ENCODE data around the gene RTL3. TPM values are rescaled to one million over a fixed set of nuclear protein-coding genes. Genes with fewer than 3 reads are reported as not detected.

The RTL3 gene
- polyA plus RNA-seq, 1 donor (not counting 4 experiments of a cell fraction or from before 2014, with no cell fraction given): not detected

DNA sequence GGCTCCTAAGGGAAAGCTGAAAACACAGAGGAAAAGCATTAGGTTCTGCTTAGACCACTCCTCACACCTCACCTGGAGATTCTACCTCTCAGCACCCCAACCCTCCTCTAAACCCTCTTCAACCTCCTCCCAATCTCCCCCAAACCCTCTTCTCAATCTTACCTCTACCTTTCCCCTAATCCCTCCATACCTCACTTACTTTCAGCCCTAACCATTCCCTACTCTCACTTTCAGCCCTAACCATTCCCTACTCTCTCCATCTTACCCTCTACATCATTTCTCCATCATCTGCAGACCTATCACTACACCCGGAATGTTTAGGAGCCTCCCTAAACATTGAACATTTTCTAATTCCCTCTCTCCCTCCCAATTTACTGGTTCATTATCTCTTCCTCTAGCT lies 3.5 kb downstream of the RTL3 start:
- FAIRE-seq: no peak
- Histone ChIP-seq H3K27ac (ENCODE audit: control insufficient read depth, insufficient read depth, low read length) (no peak overlapping the region), H3K9me1 (ENCODE audit: control insufficient read depth, extremely low read depth, insufficient read depth, low read length) (no peaks in the 10 kb centered on the region), H3K4me1 (ENCODE audit: control insufficient read depth, extremely low read depth, insufficient read depth, low read length) (peaks cover 9% of the 10 kb centered on the region), H3K27me3 (ENCODE audit: control insufficient read depth, extremely low read depth, insufficient read depth, low read length) (no peaks in the 10 kb centered on the region), H3K36me3 (ENCODE audit: control insufficient read depth in 2 of 2, extremely low read depth in 1 of 2, insufficient read depth in 2 of 2, low read length in 2 of 2) (no peaks in the 10 kb centered on the region), H3K4me2 (ENCODE audit: control insufficient read depth, extremely low read depth, insufficient read depth, low read depth, low read length) (no peak overlapping the region), H4K20me1 (ENCODE audit: control insufficient read depth, extremely low read depth, insufficient read depth, low read length) (no peaks in the 10 kb centered on the region), H3K79me2 (ENCODE audit: control insufficient read depth, insufficient read depth, low read length) (no peaks in the 10 kb centered on the region), H3K9me3 (ENCODE audit: control insufficient read depth, low read depth, low read length) (no peaks in the 10 kb centered on the region), H2AFZ (ENCODE audit: control insufficient read depth, low read length) (no peak overlapping the region), H3K4me3 (ENCODE audit: control insufficient read depth in 2 of 3, extremely low read depth in 1 of 3, insufficient read depth in 2 of 3, low read depth in 1 of 3, low read length in 3 of 3) (no peak overlapping the region), H3K9ac (ENCODE audit: control insufficient read depth, extremely low read depth, insufficient read depth, low read length) (no peak overlapping the region)
- no peak for DNase-seq (ENCODE audit: low read depth, low spot score)
- TF ChIP-seq, protein P1, sequence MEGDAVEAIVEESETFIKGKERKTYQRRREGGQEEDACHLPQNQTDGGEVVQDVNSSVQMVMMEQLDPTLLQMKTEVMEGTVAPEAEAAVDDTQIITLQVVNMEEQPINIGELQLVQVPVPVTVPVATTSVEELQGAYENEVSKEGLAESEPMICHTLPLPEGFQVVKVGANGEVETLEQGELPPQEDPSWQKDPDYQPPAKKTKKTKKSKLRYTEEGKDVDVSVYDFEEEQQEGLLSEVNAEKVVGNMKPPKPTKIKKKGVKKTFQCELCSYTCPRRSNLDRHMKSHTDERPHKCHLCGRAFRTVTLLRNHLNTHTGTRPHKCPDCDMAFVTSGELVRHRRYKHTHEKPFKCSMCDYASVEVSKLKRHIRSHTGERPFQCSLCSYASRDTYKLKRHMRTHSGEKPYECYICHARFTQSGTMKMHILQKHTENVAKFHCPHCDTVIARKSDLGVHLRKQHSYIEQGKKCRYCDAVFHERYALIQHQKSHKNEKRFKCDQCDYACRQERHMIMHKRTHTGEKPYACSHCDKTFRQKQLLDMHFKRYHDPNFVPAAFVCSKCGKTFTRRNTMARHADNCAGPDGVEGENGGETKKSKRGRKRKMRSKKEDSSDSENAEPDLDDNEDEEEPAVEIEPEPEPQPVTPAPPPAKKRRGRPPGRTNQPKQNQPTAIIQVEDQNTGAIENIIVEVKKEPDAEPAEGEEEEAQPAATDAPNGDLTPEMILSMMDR (optimal IDR thresholded peaks at IDR 0.05 in 1 of 3, IDR thresholded peaks at IDR 0.05 in 1 of 3, conservative IDR thresholded peaks at IDR 0.05 in 1 of 3; ENCODE audit: extremely low read depth in 1 of 3, insufficient read depth in 2 of 3, low read length in 3 of 3): no peak
- no peak for TF ChIP-seq EZH2 (IDR thresholded peaks at IDR 0.05; ENCODE audit: low read length)
- dilution Hi-C loops (cut with MboI; ENCODE audit: extremely low pct_ligation_motif_present, low sequenced_read_pairs): no loop called here

DNA sequence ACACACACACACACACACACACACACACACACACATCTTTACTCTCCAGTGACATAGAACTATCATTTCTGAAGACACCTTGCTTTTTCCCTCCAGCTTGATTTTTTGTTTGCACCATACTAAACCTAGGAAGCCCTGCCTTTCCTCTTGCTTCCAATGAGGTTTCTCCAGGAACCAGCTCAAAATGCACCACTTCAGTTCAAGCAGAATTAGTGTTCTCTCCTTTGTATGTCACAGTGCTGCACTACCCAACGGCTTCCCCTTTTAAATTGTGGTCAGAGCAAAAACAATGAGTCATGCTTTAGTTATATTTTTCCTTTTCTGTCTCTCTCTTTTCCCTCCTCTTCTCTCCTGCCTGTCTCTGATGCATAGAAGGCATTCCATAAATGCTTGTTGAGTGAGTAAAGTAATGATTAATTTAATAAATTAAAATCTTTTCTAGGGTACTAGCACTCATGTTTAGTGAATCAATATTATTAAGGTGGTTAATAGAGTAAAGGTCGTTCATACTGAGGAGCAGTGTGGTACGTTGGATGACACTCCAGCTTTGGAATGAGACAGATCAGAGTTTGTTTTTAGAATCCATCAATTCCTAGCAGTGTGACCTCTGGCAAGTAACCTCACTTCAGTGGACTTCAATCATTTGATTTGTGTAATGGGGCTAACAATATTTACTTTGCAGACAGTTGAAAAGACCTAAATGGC lies 5.9 kb downstream of the RTL3 start:
- FAIRE-seq: peak; percentile 17
- H3K9ac ChIP-seq (ENCODE audit: control insufficient read depth, extremely low read depth, insufficient read depth, low read length): no peak overlapping the region
- peak overlapping the region; percentile 31 for H3K4me2 ChIP-seq (ENCODE audit: control insufficient read depth, extremely low read depth, insufficient read depth, low read depth, low read length)
- H3K36me3 ChIP-seq (ENCODE audit: control insufficient read depth in 2 of 2, extremely low read depth in 1 of 2, insufficient read depth in 2 of 2, low read length in 2 of 2): no peaks in the 10 kb centered on the region
- H3K9me1 ChIP-seq (ENCODE audit: control insufficient read depth, extremely low read depth, insufficient read depth, low read length): no peaks in the 10 kb centered on the region
- H3K27ac ChIP-seq (ENCODE audit: control insufficient read depth, insufficient read depth, low read length): no peak overlapping the region
- H3K27me3 ChIP-seq (ENCODE audit: control insufficient read depth, extremely low read depth, insufficient read depth, low read length): no peaks in the 10 kb centered on the region
- H3K4me1 ChIP-seq (ENCODE audit: control insufficient read depth, extremely low read depth, insufficient read depth, low read length): peaks cover 9% of the 10 kb centered on the region
- no peak for TF ChIP-seq EZH2 (IDR thresholded peaks at IDR 0.05; ENCODE audit: low read length)
- TF ChIP-seq, protein P1 (optimal IDR thresholded peaks at IDR 0.05 in 1 of 3, IDR thresholded peaks at IDR 0.05 in 1 of 3, conservative IDR thresholded peaks at IDR 0.05 in 1 of 3; ENCODE audit: extremely low read depth in 1 of 3, insufficient read depth in 2 of 3, low read length in 3 of 3): no peak
- no peaks in the 10 kb centered on the region for H3K9me3 ChIP-seq (ENCODE audit: control insufficient read depth, low read depth, low read length)
- DNase-seq (ENCODE audit: low read depth, low spot score): peak; percentile 56
- no peaks in the 10 kb centered on the region for H4K20me1 ChIP-seq (ENCODE audit: control insufficient read depth, extremely low read depth, insufficient read depth, low read length)
- dilution Hi-C loops (cut with MboI; ENCODE audit: extremely low pct_ligation_motif_present, low sequenced_read_pairs): no loop called here
- no peak overlapping the region for H2AFZ ChIP-seq (ENCODE audit: control insufficient read depth, low read length)
- H3K4me3 ChIP-seq (ENCODE audit: control insufficient read depth in 2 of 3, extremely low read depth in 1 of 3, insufficient read depth in 2 of 3, low read depth in 1 of 3, low read length in 3 of 3): no peak overlapping the region
- no peaks in the 10 kb centered on the region for H3K79me2 ChIP-seq (ENCODE audit: control insufficient read depth, insufficient read depth, low read length)
